ENCODE results near the gene TCEA3. TPM values are rescaled to one million over a fixed set of nuclear protein-coding genes. Genes with fewer than 3 reads are reported as not detected.

TCEA3 gene
- total RNA-seq, 1 donor from 2014 or later: not detected

- ChIA-PET POLR2A (no interaction called here), CTCF (no interaction called here)
- no peaks in the 10 kb centered on the region for H3K36me3 Mint-ChIP-seq (ENCODE audit: low read depth)
- DNase-seq (no peak), ATAC-seq (ENCODE audit: low read depth) (no peak)
- no peak overlapping the region for H3K27ac Mint-ChIP-seq
- H3K4me3 Mint-ChIP-seq: no peak overlapping the region
- H3K27me3 Mint-ChIP-seq: peaks cover 8% of the 10 kb centered on the region
- TF ChIP-seq CTCF (IDR thresholded peaks at IDR 0.05): no peak
- H3K4me1 Mint-ChIP-seq: no peaks in the 10 kb centered on the region
- intact Hi-C loops (cut with micrococcal nuclease): no loop called here
- H3K9me3 Mint-ChIP-seq: no peaks in the 10 kb centered on the region
Observed at GRCh38 chr1:23452011-23452411, 27.5 kb upstream of the TCEA3 start.

- ChIA-PET POLR2A (no interaction called here), CTCF (no interaction called here)
Observed at GRCh38 chr1:23451441-23451840, 26.9 kb upstream of the TCEA3 start.

GRCh38 chr1:23450894-23451293 lies 26.3 kb upstream of the TCEA3 start:
- TF ChIP-seq CTCF (IDR thresholded peaks at IDR 0.05): no peak
- H3K9me3 Mint-ChIP-seq: no peaks in the 10 kb centered on the region
- no peaks in the 10 kb centered on the region for H3K4me1 Mint-ChIP-seq
- ChIA-PET CTCF (no interaction called here), POLR2A (no interaction called here)
- H3K4me3 Mint-ChIP-seq: no peak overlapping the region
- no peak overlapping the region for H3K27ac Mint-ChIP-seq
- intact Hi-C loops (cut with micrococcal nuclease): no loop called here
- DNase-seq (no peak), ATAC-seq (ENCODE audit: low read depth) (no peak)
- H3K36me3 Mint-ChIP-seq (ENCODE audit: low read depth): no peaks in the 10 kb centered on the region
- H3K27me3 Mint-ChIP-seq: peaks cover 8% of the 10 kb centered on the region

More at GRCh38 chr1:23451441-23451840, 26.9 kb upstream of the TCEA3 start:
- Mint-ChIP-seq H3K9me3 (no peaks in the 10 kb centered on the region), H3K27ac (no peak overlapping the region), H3K36me3 (ENCODE audit: low read depth) (no peaks in the 10 kb centered on the region), H3K4me3 (no peak overlapping the region), H3K27me3 (peaks cover 8% of the 10 kb centered on the region), H3K4me1 (no peaks in the 10 kb centered on the region)
- no peak for ATAC-seq (ENCODE audit: low read depth)
- intact Hi-C loops (cut with micrococcal nuclease): no loop called here
- no peak for TF ChIP-seq CTCF (IDR thresholded peaks at IDR 0.05)
- DNase-seq: no peak

GRCh38 chr1:23449958-23450357 lies 25.4 kb upstream of the TCEA3 start:
- ATAC-seq (ENCODE audit: low read depth) (no peak), DNase-seq (no peak)
- peaks cover under 1% of the 10 kb centered on the region for H3K27me3 Mint-ChIP-seq
- H3K9me3 Mint-ChIP-seq: no peaks in the 10 kb centered on the region
- no peaks in the 10 kb centered on the region for H3K36me3 Mint-ChIP-seq (ENCODE audit: low read depth)
- CTCF ChIA-PET: no interaction called here
- POLR2A ChIA-PET: no interaction called here
- TF ChIP-seq CTCF (IDR thresholded peaks at IDR 0.05): no peak
- H3K4me3 Mint-ChIP-seq: no peak overlapping the region
- intact Hi-C loops (cut with micrococcal nuclease): no loop called here
- H3K27ac Mint-ChIP-seq: no peak overlapping the region
- H3K4me1 Mint-ChIP-seq: no peaks in the 10 kb centered on the region

- intact Hi-C loops (cut with micrococcal nuclease): no loop called here
- no peak overlapping the region for H3K4me3 Mint-ChIP-seq
- no peaks in the 10 kb centered on the region for H3K9me3 Mint-ChIP-seq
- ChIA-PET POLR2A (no interaction called here), CTCF (no interaction called here)
- H3K36me3 Mint-ChIP-seq (ENCODE audit: low read depth): no peaks in the 10 kb centered on the region
- no peaks in the 10 kb centered on the region for H3K4me1 Mint-ChIP-seq
- no peak for TF ChIP-seq CTCF (IDR thresholded peaks at IDR 0.05)
- DNase-seq (no peak), ATAC-seq (ENCODE audit: low read depth) (no peak)
- H3K27me3 Mint-ChIP-seq: no peaks in the 10 kb centered on the region
- no peak overlapping the region for H3K27ac Mint-ChIP-seq
Observed at GRCh38 chr1:23449306-23449705, 24.8 kb upstream of the TCEA3 start.

Data from activated B cell treated with CpG ODN at 0.5 μM for 24 hours (primary cell).